ENCODE measurements around the gene KLHL11. TPM values are rescaled to one million over a fixed set of nuclear protein-coding genes. Genes with fewer than 3 reads are reported as not detected.

The KLHL11 gene
- total RNA-seq, 2 donors from 2014 or later: 17.6 to 24.4 TPM

GRCh38 chr17:41822216-41823140 lies 42.7 kb downstream of the KLHL11 start:
- Mint-ChIP-seq H3K9me3 (no peaks in the 10 kb centered on the region), H3K36me3 (ENCODE audit: insufficient read depth in 2 of 2) (no peaks in the 10 kb centered on the region), H3K4me3 (no peak overlapping the region), H3K27me3 (ENCODE audit: low read depth) (no peaks in the 10 kb centered on the region), H3K4me1 (ENCODE audit: low read depth) (no peaks in the 10 kb centered on the region), H3K27ac (no peak overlapping the region)
- ATAC-seq (replicated peaks in 1 of 2) (no peak), DNase-seq (no peak)

GRCh38 chr17:41821776-41822175 lies 43.4 kb downstream of the KLHL11 start:
- H3K27me3 Mint-ChIP-seq (ENCODE audit: low read depth): no peaks in the 10 kb centered on the region
- no peaks in the 10 kb centered on the region for H3K36me3 Mint-ChIP-seq (ENCODE audit: insufficient read depth in 2 of 2)
- H3K9me3 Mint-ChIP-seq: no peaks in the 10 kb centered on the region
- H3K4me3 Mint-ChIP-seq: no peak overlapping the region
- H3K4me1 Mint-ChIP-seq (ENCODE audit: low read depth): no peaks in the 10 kb centered on the region
- no peak overlapping the region for H3K27ac Mint-ChIP-seq
- DNase-seq (no peak), ATAC-seq (replicated peaks in 1 of 2) (no peak)

- H3K36me3 Mint-ChIP-seq (ENCODE audit: insufficient read depth in 2 of 2): no peaks in the 10 kb centered on the region
- H3K27ac Mint-ChIP-seq: no peak overlapping the region
- peaks cover 5% of the 10 kb centered on the region for H3K4me1 Mint-ChIP-seq (ENCODE audit: low read depth)
- H3K9me3 Mint-ChIP-seq: no peaks in the 10 kb centered on the region
- no peak overlapping the region for H3K4me3 Mint-ChIP-seq
- no peaks in the 10 kb centered on the region for H3K27me3 Mint-ChIP-seq (ENCODE audit: low read depth)
- no peak for DNase-seq
- no peak for ATAC-seq (replicated peaks in 1 of 2)
Measured at GRCh38 chr17:41818024-41818423, 47.2 kb downstream of the KLHL11 start.

GRCh38 chr17:41816637-41817320 lies 48.4 kb downstream of the KLHL11 start:
- Mint-ChIP-seq H3K4me1 (ENCODE audit: low read depth) (peaks cover 11% of the 10 kb centered on the region), H3K27me3 (ENCODE audit: low read depth) (peaks cover 6% of the 10 kb centered on the region), H3K4me3 (no peak overlapping the region), H3K9me3 (no peaks in the 10 kb centered on the region), H3K27ac (no peak overlapping the region), H3K36me3 (ENCODE audit: insufficient read depth in 2 of 2) (no peaks in the 10 kb centered on the region)
- DNase-seq (no peak), ATAC-seq (replicated peaks in 1 of 2) (no peak)

- ATAC-seq (replicated peaks in 1 of 2) (no peak), DNase-seq (no peak)
- peaks cover 12% of the 10 kb centered on the region for H3K27me3 Mint-ChIP-seq (ENCODE audit: low read depth)
- peaks cover 32% of the 10 kb centered on the region for H3K4me1 Mint-ChIP-seq (ENCODE audit: low read depth)
- peaks cover 0 to 2% of the 10 kb centered on the region in 2 donors for H3K36me3 Mint-ChIP-seq (ENCODE audit: insufficient read depth in 2 of 2)
- H3K9me3 Mint-ChIP-seq: no peaks in the 10 kb centered on the region
- H3K4me3 Mint-ChIP-seq: no peak overlapping the region
- no peak overlapping the region for H3K27ac Mint-ChIP-seq
Measured at GRCh38 chr17:41814195-41814594, 51.0 kb downstream of the KLHL11 start.

- Mint-ChIP-seq H3K4me3 (peak overlapping the region; percentile 51 to 98), H3K27ac (no peak overlapping the region), H3K36me3 (ENCODE audit: insufficient read depth in 2 of 2) (peaks cover 0 to 2% of the 10 kb centered on the region in 2 donors), H3K27me3 (ENCODE audit: low read depth) (peaks cover 12% of the 10 kb centered on the region), H3K4me1 (ENCODE audit: low read depth) (peaks cover 32% of the 10 kb centered on the region), H3K9me3 (no peaks in the 10 kb centered on the region)
- DNase-seq: no peak
- ATAC-seq (replicated peaks in 1 of 2): no peak
Measured at GRCh38 chr17:41813699-41814124, 51.5 kb downstream of the KLHL11 start.

GRCh38 chr17:41813152-41813680 lies 52.0 kb downstream of the KLHL11 start:
- DNase-seq (no peak), ATAC-seq (replicated peaks in 1 of 2) (no peak)
- peaks cover 12% of the 10 kb centered on the region for H3K27me3 Mint-ChIP-seq (ENCODE audit: low read depth)
- H3K4me1 Mint-ChIP-seq (ENCODE audit: low read depth): peaks cover 32% of the 10 kb centered on the region
- H3K27ac Mint-ChIP-seq: no peak overlapping the region
- H3K4me3 Mint-ChIP-seq: peak overlapping the region; percentile 9 to 98
- H3K9me3 Mint-ChIP-seq: no peaks in the 10 kb centered on the region
- peaks cover 0 to 2% of the 10 kb centered on the region in 2 donors for H3K36me3 Mint-ChIP-seq (ENCODE audit: insufficient read depth in 2 of 2)

GRCh38 chr17:41812381-41813151 lies 52.7 kb downstream of the KLHL11 start, which contains the start of gene FKBP10:
Gene FKBP10, plus strand, starts transcription at chr17:41813004. Its CDS starts 31 bp downstream, at chr17:41813035.
- H3K36me3 Mint-ChIP-seq (ENCODE audit: insufficient read depth in 2 of 2): peaks cover 0 to 2% of the 10 kb centered on the region in 2 donors
- peaks cover 12% of the 10 kb centered on the region for H3K27me3 Mint-ChIP-seq (ENCODE audit: low read depth)
- H3K27ac Mint-ChIP-seq: peak within 1 kb of the TSS; percentile 29
- DNase-seq: peak; percentile 54 to 58
- H3K9me3 Mint-ChIP-seq: no peaks in the 10 kb centered on the region
- peak; percentile 14 to 20 for ATAC-seq (replicated peaks in 1 of 2)
- peak within 1 kb of the TSS; percentile 98 to 99 for H3K4me3 Mint-ChIP-seq
- peaks cover 32% of the 10 kb centered on the region for H3K4me1 Mint-ChIP-seq (ENCODE audit: low read depth)

- H3K27ac Mint-ChIP-seq: peak within 1 kb of the TSS; percentile 29
- H3K4me3 Mint-ChIP-seq: peak within 1 kb of the TSS; percentile 98 to 99
Measured at GRCh38 chr17:41811549-41812380, 53.5 kb downstream of the KLHL11 start, which contains the start of gene P3H4. Gene P3H4, minus strand, starts transcription at chr17:41811949. Its CDS starts 34 bp downstream, at chr17:41811915.

GRCh38 chr17:41810659-41811548 lies 54.3 kb downstream of the KLHL11 start:
- DNase-seq (no peak), ATAC-seq (replicated peaks in 1 of 2) (peak; percentile 38 to 40)
- no peaks in the 10 kb centered on the region for H3K9me3 Mint-ChIP-seq
- H3K36me3 Mint-ChIP-seq (ENCODE audit: insufficient read depth in 2 of 2): peaks cover 0 to 2% of the 10 kb centered on the region in 2 donors
- no peak overlapping the region for H3K27ac Mint-ChIP-seq
- peaks cover 32% of the 10 kb centered on the region for H3K4me1 Mint-ChIP-seq (ENCODE audit: low read depth)
- peaks cover 12% of the 10 kb centered on the region for H3K27me3 Mint-ChIP-seq (ENCODE audit: low read depth)
- H3K4me3 Mint-ChIP-seq: peak overlapping the region; percentile 98 to 99

More at GRCh38 chr17:41811549-41812380, 53.5 kb downstream of the KLHL11 start, which contains the start of gene P3H4:
- peaks cover 12% of the 10 kb centered on the region for H3K27me3 Mint-ChIP-seq (ENCODE audit: low read depth)
- peaks cover 0 to 2% of the 10 kb centered on the region in 2 donors for H3K36me3 Mint-ChIP-seq (ENCODE audit: insufficient read depth in 2 of 2)
- ATAC-seq (replicated peaks in 1 of 2) (peak; percentile 89 to 90), DNase-seq (peak; percentile 81 to 83)
- no peaks in the 10 kb centered on the region for H3K9me3 Mint-ChIP-seq
- peaks cover 32% of the 10 kb centered on the region for H3K4me1 Mint-ChIP-seq (ENCODE audit: low read depth)

Data from activated T-cell treated with anti-CD3 and anti-CD28 coated beads, Interleukin-2, amount 50 U/mL, for 72 hours (primary cell).